Endothelial cell of umbilical vein (primary cell): ENCODE measurements around the gene OPRM1. TPM values are rescaled to one million over a fixed set of nuclear protein-coding genes. Genes with fewer than 3 reads are reported as not detected.

Experiments
- BruUV-seq: library from RNA; stranded (reverse); fragments of 400-500 nt; replicated peaks from 2 replicates; lab custom pipeline; 2021; lab: Mats Ljungman, UMichigan
- CTCF ChIA-PET: fragments of 300-600, 350-600 bp; sonication (Branson Sonifier 250); formaldehyde crosslinking; loops from one replicate; lab custom pipeline; 2021; ENCODE audit warnings: antibody characterized with exemption, inconsistent platforms; lab: Charles Lee
- POLR2A ChIA-PET: fragments of 300-600, 350-600 bp; sonication (Branson Sonifier 250); formaldehyde crosslinking; loops from one replicate; lab custom pipeline; 2021; ENCODE audit warnings: antibody characterized with exemption, inconsistent platforms; lab: Charles Lee
- DNase-seq: peaks from one replicate; pipeline ENCODE4 v3.0.0-alpha.2; 2011; ENCODE audit warnings: low read depth, low spot score
- FAIRE-seq: peaks from 2 replicates; lab custom pipeline; 2011; peaks lifted over from hg19 to GRCh38; lab: Jason Lieb, UNC
- H2AFZ ChIP-seq: 2 replicates; pipeline ENCODE4 v1.6.0; 2012; ENCODE audit warnings: low read depth, low read length, control low read depth, inconsistent platforms
- H3K27ac ChIP-seq: 2 replicates; pipeline ENCODE4 v1.5.1; 2011; ENCODE audit warnings: low read depth, mild to moderate bottlenecking, control low read depth, low read length, moderate library complexity; ENCODE audit not compliant: insufficient read depth
- H3K27me3 ChIP-seq, 2 experiments: 2 replicates each; pipeline versions ENCODE4 v1.6.0 to v1.6.1; 2011; ENCODE audit warnings: low read length in 2 of 2, mixed read lengths in 1 of 2; ENCODE audit not compliant: control insufficient read depth in 2 of 2, insufficient read depth in 2 of 2
- H3K36me3 ChIP-seq, 2 experiments: 2 replicates in 1 of 2; 3 replicates in 1 of 2; pipeline ENCODE4 v1.5.1; 2011; ENCODE audit warnings: low read length in 2 of 2, mild to moderate bottlenecking in 1 of 2, moderate library complexity in 1 of 2; ENCODE audit not compliant: control insufficient read depth in 2 of 2, insufficient read depth in 2 of 2; ENCODE audit errors: extremely low read depth in 1 of 2
- H3K4me1 ChIP-seq: 3 replicates; pipeline ENCODE4 v1.5.1; 2011; ENCODE audit warnings: mild to moderate bottlenecking, low read length; ENCODE audit not compliant: control insufficient read depth, insufficient read depth; ENCODE audit errors: extremely low read depth
- H3K4me2 ChIP-seq: 2 replicates; pipeline ENCODE4 v1.6.1; 2011; ENCODE audit warnings: low read length, control low read depth, mixed read lengths; ENCODE audit not compliant: insufficient read depth
- H3K4me3 ChIP-seq, 3 experiments: fragments of 200-600 bp in 1 of 3; sonication (generic), shearing (Covaris generic) in 1 of 3; replicated peaks in 1 of 3; 2 replicates each; pipeline ENCODE4 v1.5.1; 2011 to 2016; ENCODE audit warnings: control low read depth in 3 of 3, low read length in 3 of 3, mild to moderate bottlenecking in 2 of 3, inconsistent platforms in 1 of 3, low read depth in 1 of 3, moderate library complexity in 1 of 3; ENCODE audit not compliant: insufficient read depth in 1 of 3
- H3K79me2 ChIP-seq: 2 replicates; pipeline ENCODE4 v1.6.0; 2012; ENCODE audit warnings: low read length, inconsistent platforms; ENCODE audit not compliant: control insufficient read depth, insufficient read depth
- H3K9ac ChIP-seq: replicated peaks from 2 replicates; pipeline ENCODE3; 2011; ENCODE audit warnings: low read length, control low read depth; ENCODE audit not compliant: insufficient read depth; ENCODE audit errors: extremely low read depth
- H3K9me1 ChIP-seq: replicated peaks from 3 replicates; pipeline ENCODE4 v1.6.0; 2011; ENCODE audit warnings: mild to moderate bottlenecking, low read length; ENCODE audit not compliant: control insufficient read depth, insufficient read depth; ENCODE audit errors: extremely low read depth
- H3K9me3 ChIP-seq: replicated peaks from 2 replicates; pipeline ENCODE4 v1.5.1; 2012; ENCODE audit warnings: low read length, inconsistent platforms; ENCODE audit not compliant: control insufficient read depth, insufficient read depth
- H4K20me1 ChIP-seq: replicated peaks from 2 replicates; pipeline ENCODE3; 2011; ENCODE audit warnings: mild to moderate bottlenecking, low read length; ENCODE audit not compliant: control insufficient read depth, insufficient read depth; ENCODE audit errors: extremely low read depth
- CTCF ChIP-seq, 2 donors: IDR thresholded peaks; 1 replicate in 1 of 2; 2 replicates in 1 of 2; pipeline ENCODE4 v1.5.1; 2011; ENCODE audit warnings: low read length in 2 of 2, mild to moderate bottlenecking in 2 of 2, moderate library complexity in 2 of 2, control low read depth in 1 of 2, inconsistent platforms in 1 of 2, low read depth in 1 of 2; ENCODE audit not compliant: insufficient read depth in 1 of 2; ENCODE audit errors: extremely low read depth in 1 of 2
- EZH2 ChIP-seq: IDR thresholded peaks from 2 replicates; pipeline ENCODE4 v1.6.1; 2012; ENCODE audit warnings: borderline replicate concordance, low read depth, mild to moderate bottlenecking, moderate library complexity, low read length, inconsistent platforms; ENCODE audit not compliant: severe bottlenecking
- FOS ChIP-seq: IDR thresholded peaks from 2 replicates; pipeline ENCODE4 v1.6.1; 2011; ENCODE audit warnings: mild to moderate bottlenecking, low read length, moderate library complexity, borderline replicate concordance; ENCODE audit not compliant: insufficient read depth
- GATA2 ChIP-seq: IDR thresholded peaks from 2 replicates; pipeline ENCODE4 v1.7.0; 2011; ENCODE audit warnings: low read depth, mild to moderate bottlenecking, moderate library complexity, mixed read lengths, low read length; ENCODE audit not compliant: insufficient read length, insufficient read depth
- JUN ChIP-seq: IDR thresholded peaks from 2 replicates; pipeline ENCODE4 v1.6.1; 2011; ENCODE audit warnings: borderline replicate concordance, low read depth; ENCODE audit not compliant: insufficient read length, insufficient read depth
- MAX ChIP-seq: IDR thresholded peaks from 2 replicates; pipeline ENCODE4 v1.6.1; 2011; ENCODE audit not compliant: insufficient read depth, insufficient read length
- MYC ChIP-seq: IDR thresholded peaks from one replicate; pipeline ENCODE4 v1.6.1; 2011; ENCODE audit warnings: mild to moderate bottlenecking, low read depth, low read length
- POLR2A ChIP-seq: IDR thresholded peaks from 2 replicates; pipeline ENCODE4 v1.6.1; 2012; ENCODE audit warnings: low read depth, mild to moderate bottlenecking, control low read depth, low read length
- POLR2AphosphoS5 ChIP-seq: IDR thresholded peaks from 2 replicates; pipeline ENCODE4 v1.6.1; 2012; ENCODE audit warnings: low read depth, mild to moderate bottlenecking, control low read depth, low read length, moderate library complexity; ENCODE audit not compliant: insufficient read depth
- dilution Hi-C: fragments of 300-500 bp; cut with MboI; formaldehyde crosslinking; loops from one replicate; pipeline ENCODE4 v1.15.0; 2019; ENCODE audit warnings: low sequenced_read_pairs; ENCODE audit not compliant: extremely low pct_ligation_motif_present
- intact Hi-C: fragments of 100-400 bp; cut with micrococcal nuclease; formaldehyde crosslinking; loops from one replicate; pipeline ENCODE4 v1.10.0; 2022
- polyA plus RNA-seq, 4 experiments: library from polyadenylated mRNA; depleted of rRNA in 3 of 4; stranded (reverse) in 3 of 4; unstranded in 1 of 4; fragments of >200 nt; gene quantifications; 2 replicates each; pipeline versions ENCODE4 v1.2.1 to v1.2.3, GENCODE V29; 2011 to 2012; ENCODE audit warnings: missing spikeins in 1 of 4
- total RNA-seq: library from RNA; stranded (reverse); gene quantifications from 2 replicates; pipeline ENCODE4 v1.2.3, GENCODE V29; 2021

Gene OPRM1
- total and polyA plus RNA-seq, 2 donors (not counting 3 experiments of a cell fraction or from before 2014, with no cell fraction given): not detected

DNA sequence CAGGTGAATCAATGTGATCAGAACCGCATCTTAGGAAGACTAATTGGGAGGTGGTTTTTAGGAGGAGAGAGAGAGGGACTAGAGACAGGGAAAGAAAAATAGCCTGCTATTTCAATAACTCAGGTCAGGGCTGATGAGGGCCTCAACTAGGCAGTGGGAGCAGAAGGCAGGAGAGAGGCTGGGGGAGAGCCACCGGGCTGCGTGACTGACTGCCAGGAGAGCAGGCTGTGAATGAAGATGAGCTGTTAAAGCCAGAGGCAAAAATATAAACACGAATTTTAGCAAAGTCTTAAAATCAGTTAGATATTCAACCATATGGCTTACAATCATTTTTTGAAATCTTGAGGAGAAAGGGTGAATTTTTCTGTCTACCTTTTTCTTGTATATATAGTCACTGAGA lies 168.0 kb downstream of the OPRM1 start:
- Histone ChIP-seq H3K9ac (no peak overlapping the region), H3K27me3 (no peaks in the 10 kb centered on the region), H2AFZ (no peak overlapping the region), H3K4me2 (no peak overlapping the region), H3K9me1 (no peaks in the 10 kb centered on the region), H3K9me3 (no peaks in the 10 kb centered on the region), H3K4me3 (no peak overlapping the region), H3K36me3 (no peaks in the 10 kb centered on the region), H3K4me1 (no peaks in the 10 kb centered on the region), H4K20me1 (no peaks in the 10 kb centered on the region), H3K79me2 (no peaks in the 10 kb centered on the region), H3K27ac (no peak overlapping the region)
- CTCF ChIA-PET: interaction anchor here (1.2 kb wide), 1 partner anchor 10 kb away, joined by 3 read pairs; no protein-coding TSS in a partner anchor
- no peak for DNase-seq
- TF ChIP-seq MYC (no peak), CTCF (IDR thresholded peaks at IDR 0.05; ENCODE audit: extremely low read depth in 1 of 2, insufficient read depth in 1 of 2, low read depth in 1 of 2, low read length in 2 of 2) (no peak), MAX (no peak), JUN (no peak), GATA2 (no peak), POLR2AphosphoS5 (no peak), EZH2 (no peak), POLR2A (no peak), FOS (no peak)
- dilution Hi-C loops (no loop called here), intact Hi-C loops (no loop called here)
- POLR2A ChIA-PET: no interaction called here
- no peak for FAIRE-seq
- BruUV-seq: no TSS peak
